Fibroblast of skin of abdomen (primary cell): Measurements from ENCODE around the gene FCRLB.
A peak's percentile ranks its signal among the peaks of the same experiment; 100 is the strongest.
"Not testable (repeated sequence)": the region's sequence is repeated elsewhere in the genome, so short reads cannot be mapped to it uniquely, and the experiment has no call there.

ENCODE experiments used
- DNase-seq: peaks from one replicate; pipeline ENCODE4 v3.0.0-alpha.2; 2013

The FCRLB gene

GRCh38 chr1:161747801-161748200 lies 26.5 kb downstream of the FCRLB start:
- DNase-seq = no peak

DNA sequence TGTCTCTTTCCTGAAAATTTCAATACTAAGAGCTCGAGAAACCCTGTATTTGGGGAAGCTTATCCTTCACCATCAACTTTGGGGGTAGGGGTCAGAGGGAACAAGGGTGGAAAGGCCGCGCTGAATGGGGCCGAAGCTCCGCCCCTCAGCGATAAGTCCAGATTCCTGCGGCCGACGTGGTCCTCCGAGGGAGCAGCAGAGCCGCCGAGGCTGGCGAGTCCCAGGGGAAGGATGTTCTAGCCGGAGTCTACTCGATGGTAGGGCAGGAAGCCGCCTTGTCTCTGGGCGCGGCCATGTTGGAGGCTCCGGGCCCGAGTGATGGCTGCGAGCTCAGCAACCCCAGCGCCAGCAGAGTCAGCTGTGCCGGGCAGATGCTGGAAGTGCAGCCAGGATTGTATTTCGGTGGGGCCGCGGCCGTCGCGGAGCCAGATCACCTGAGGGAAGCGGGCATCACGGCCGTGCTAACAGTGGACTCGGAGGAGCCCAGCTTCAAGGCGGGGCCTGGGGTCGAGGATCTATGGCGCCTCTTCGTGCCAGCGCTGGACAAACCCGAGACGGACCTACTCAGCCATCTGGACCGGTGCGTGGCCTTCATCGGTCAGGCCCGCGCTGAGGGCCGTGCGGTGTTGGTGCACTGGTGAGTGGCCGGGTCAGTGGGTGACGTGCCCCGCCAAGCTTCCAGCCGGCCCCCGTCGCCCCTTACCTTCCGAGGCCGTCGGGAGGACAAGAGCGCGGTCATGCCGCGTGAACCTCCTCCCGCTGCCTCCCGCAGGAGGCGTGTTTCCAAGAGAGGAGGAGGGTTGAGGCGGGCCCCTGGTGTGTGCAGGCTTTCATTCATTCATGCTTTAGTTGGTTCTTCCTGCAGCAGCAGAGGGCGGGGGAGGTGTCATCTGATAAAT lies 28.4 kb downstream of the FCRLB start, which contains the start of gene DUSP12:
Gene DUSP12, plus strand, starts transcription at position 278 of the 899 bp plus-strand sequence. Its CDS starts 16 bp downstream, at position 294.
- peak; percentile 96 for DNase-seq

GRCh38 chr1:161763522-161764098 lies 42.3 kb downstream of the FCRLB start:
- no peak for DNase-seq

DNA sequence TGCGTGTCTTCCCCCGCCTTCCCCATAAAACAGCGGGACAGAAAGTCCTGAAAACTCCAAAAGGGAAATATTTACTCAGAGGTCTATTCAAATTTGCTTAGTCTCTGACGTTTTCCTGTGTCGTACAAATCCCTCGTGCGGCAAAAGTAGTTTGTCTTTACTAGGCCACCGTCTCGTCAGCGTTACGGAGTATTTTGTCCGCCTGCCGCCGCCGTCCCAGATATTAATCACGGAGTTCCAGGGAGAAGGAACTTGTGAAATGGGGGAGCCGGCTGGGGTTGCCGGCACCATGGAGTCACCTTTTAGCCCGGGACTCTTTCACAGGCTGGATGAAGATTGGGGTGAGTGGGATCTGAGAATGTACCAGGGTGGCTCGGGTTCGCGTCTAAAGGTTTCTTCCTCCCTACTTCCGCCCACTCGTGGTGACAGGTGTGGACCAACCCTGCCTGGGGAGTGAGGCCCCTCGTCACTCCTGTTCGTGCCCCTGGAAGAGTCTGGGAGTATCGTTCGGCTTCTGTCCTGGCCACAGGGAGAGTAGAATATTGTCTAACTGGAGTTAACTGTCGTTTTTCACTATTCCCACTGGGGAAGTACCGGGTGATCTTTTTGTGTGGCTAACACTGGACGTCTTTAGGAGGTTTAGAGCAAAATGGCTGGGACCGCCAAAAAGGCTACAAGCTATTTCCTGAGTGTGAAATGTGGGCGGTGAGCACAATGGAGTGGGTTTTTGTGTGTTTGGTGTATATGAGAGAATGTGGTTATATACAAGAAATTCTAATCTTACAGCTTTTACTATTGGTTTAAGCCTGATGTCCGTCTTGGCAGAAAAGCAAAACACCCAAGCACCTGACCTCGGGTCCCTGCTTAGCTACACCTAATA lies 45.0 kb downstream of the FCRLB start, which contains the start of gene ATF6:
Gene ATF6, plus strand, starts transcription at position 219 of the 880 bp plus-strand sequence. Its CDS starts 41 bp downstream, at position 260.
- DNase-seq = peak; percentile 93

DNA sequence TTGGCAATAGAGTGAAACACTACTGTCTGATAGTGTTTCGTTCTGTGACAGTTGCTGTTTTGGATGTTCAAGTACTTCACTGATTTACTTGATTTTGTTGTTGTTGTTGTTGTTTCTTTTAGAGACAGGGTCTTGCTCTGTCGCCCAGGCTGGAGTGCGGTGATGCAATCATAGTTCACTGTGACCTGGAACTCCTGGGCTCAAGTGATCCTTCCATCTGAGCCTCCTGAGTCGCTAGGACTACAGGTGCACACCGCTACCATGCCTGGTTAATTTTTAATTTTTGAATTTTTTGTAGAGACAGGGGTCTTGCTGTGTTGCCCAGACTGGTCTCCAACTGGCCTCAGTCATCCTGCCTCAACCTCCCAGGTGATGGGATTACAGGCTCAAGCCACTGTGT lies 47.1 kb downstream of the FCRLB start:
- no peak for DNase-seq

DNA sequence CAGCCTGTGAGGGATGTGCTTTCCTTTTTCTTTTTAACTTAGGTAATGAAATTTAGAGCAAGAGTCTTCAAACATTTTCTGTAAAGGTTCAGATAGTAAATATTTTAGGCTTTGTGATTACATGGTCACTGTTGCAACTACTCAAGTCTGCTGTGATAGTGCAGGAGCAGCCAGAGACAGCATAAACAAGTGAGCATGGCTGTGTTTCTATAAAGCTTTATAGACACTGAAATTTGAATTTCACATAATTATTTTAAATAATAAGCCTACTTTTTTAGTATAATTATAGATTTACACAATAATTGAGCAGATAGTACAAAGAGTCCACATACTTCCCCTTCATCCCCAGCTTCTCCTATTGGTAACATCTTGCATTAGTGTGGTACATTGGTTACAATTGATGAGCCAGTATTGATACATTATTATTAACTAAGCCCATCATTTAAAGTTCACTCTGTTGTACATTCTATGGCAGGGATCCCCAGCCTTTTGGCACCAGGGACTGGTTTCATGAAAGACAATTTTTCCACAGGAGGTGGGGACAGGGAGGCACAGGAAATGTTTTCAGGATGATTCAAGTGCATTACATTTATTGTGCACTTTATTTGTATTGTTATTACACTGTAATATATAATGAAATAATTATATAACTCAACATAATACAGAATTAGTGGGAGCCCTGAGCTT lies 47.8 kb downstream of the FCRLB start:
- no peak for DNase-seq

- not testable (repeated sequence) for DNase-seq
These were observed 48.3 kb downstream of the FCRLB start for GRCh38 chr1:161769673-161770045.

DNA sequence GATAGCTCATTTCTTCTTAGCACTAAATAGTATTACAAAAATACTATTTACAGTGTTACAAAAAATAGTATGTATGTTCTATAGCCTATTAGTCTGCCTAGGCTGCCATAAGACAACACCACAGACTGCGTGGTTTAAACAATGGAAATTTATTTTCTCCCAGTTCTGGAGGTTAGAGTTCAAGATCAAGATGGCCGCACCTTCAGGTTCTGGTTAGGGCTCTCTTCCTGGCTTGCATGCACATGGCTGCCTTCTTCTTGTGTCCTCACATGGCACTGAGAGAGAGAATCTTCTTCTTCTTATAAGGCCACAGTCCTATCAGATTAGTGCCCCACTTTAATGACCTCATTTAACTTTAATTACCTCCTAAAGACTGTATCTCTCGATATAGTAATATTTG lies 48.9 kb downstream of the FCRLB start:
- no peak for DNase-seq

GRCh38 chr1:161771161-161771560 lies 49.8 kb downstream of the FCRLB start:
- no peak for DNase-seq

DNA sequence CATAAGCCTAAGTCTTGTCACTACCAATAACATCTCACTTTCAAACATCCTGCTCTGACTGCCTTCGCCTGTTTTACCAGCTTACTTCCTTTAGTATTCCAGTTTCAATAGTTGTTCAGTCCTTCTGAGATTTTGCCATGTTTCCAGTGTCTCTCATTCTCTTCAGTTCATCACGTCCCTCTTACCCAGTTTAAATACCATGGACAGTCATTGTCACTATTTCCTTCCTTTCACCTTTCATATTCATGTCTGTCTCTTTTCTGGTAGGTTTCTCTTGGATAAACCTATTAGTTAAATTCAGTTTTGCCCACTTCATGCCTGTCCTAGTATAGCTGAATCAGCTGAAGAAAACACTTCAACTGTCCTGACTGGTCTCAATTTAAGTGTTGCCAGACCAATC lies 50.6 kb downstream of the FCRLB start:
- DNase-seq = no peak

DNA sequence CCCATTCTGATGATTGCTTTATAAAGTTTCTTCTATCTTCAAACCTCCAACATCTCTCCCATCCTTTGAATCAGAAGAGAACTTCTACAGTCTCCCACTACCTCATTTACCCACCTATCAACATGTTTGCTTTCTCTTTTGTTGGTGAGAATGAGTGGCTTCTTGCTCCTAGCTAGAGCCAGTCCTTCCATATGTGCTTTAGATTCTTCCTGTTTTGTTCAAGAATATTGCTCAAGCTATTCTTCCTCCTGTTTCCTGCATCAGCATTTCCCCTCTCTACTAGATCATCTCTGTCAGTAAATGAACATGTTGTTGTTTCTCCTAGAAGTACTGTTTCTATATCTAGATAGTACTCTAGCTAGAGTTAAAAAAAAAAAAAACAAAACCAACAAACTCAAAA lies 51.1 kb downstream of the FCRLB start:
- no peak for DNase-seq

DNA sequence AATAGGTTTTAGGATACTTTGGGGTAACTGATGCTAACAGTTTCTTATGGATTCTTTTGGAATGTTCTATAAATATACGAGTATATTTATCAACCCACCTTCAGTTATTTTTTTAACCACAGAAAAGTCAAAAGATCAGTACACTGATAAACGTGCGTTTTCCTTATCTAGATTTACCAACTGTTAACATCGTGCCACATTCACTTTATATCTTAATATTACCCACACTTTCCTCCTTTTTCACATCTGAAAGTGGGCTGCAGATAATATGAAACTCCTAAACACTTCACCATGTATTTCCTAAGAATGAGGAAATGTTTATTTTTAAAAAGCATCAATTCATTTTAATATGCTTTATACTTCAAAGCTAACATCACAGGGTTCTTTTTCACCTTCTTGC lies 52.4 kb downstream of the FCRLB start:
- DNase-seq = no peak

GRCh38 chr1:161777261-161777660 lies 55.9 kb downstream of the FCRLB start:
- no peak for DNase-seq
